OCI-M1 (cell line): ENCODE measurements around the gene SPHK2.
A peak's percentile ranks its signal among the peaks of the same experiment; 100 is the strongest.
"Not testable (repeated sequence)": the region's sequence is repeated elsewhere in the genome, so short reads cannot be mapped to it uniquely, and the experiment has no call there.

Experiments
- DNase-seq: peaks from one replicate; lab custom pipeline; 2025; lab: John Stamatoyannopoulos, UW

Gene SPHK2

GRCh38 chr19:48624791-48625723, 5.8 kb downstream of the SPHK2 start:
- DNase-seq = no peak

GRCh38 chr19:48625891-48626327, 6.6 kb downstream of the SPHK2 start:
- no peak for DNase-seq

GRCh38 chr19:48627201-48627864, 8.0 kb downstream of the SPHK2 start:
- DNase-seq = no peak

GRCh38 chr19:48627865-48628314, 8.6 kb downstream of the SPHK2 start:
- no peak for DNase-seq

GRCh38 chr19:48628486-48629296, 9.4 kb downstream of the SPHK2 start:
- no peak for DNase-seq

- DNase-seq = no peak
Observed at GRCh38 chr19:48629297-48629598, 9.9 kb downstream of the SPHK2 start.

GRCh38 chr19:48629599-48630295, 10.4 kb downstream of the SPHK2 start:
- DNase-seq = no peak

GRCh38 chr19:48630296-48631063, 11.2 kb downstream of the SPHK2 start:
- DNase-seq = peak; percentile 86

GRCh38 chr19:48631225-48631624, 11.9 kb downstream of the SPHK2 start:
- no peak for DNase-seq

GRCh38 chr19:48632286-48632685, 13.0 kb downstream of the SPHK2 start:
- DNase-seq = not testable (repeated sequence)

- DNase-seq = peak; percentile 82
Observed at GRCh38 chr19:48632692-48633147, 13.4 kb downstream of the SPHK2 start.

GRCh38 chr19:48633148-48634035, 14.1 kb downstream of the SPHK2 start:
- DNase-seq = peak; percentile 63

- DNase-seq = no peak
Observed at GRCh38 chr19:48634036-48634342, 14.7 kb downstream of the SPHK2 start.

GRCh38 chr19:48634424-48635262, 15.3 kb downstream of the SPHK2 start:
- peak; percentile 99 for DNase-seq

GRCh38 chr19:48635263-48635965, 16.1 kb downstream of the SPHK2 start:
- peak; percentile 88 for DNase-seq

GRCh38 chr19:48635966-48636858, 16.9 kb downstream of the SPHK2 start:
- peak; percentile 55 for DNase-seq

GRCh38 chr19:48636859-48637448, 17.6 kb downstream of the SPHK2 start, which contains the start of gene DBP:
TSS of gene DBP (minus strand) at chr19:48637379. CDS start at chr19:48636994, 385 bp downstream.
- DNase-seq = peak; percentile 89
